NCI-H187 (cell line): ENCODE data around the gene FAM53C.
A peak's percentile ranks its signal among the peaks of the same experiment; 100 is the strongest.
"Not testable (repeated sequence)": the region's sequence is repeated elsewhere in the genome, so short reads cannot be mapped to it uniquely, and the experiment has no call there.

Experiments
- DNase-seq, 2 experiments: peaks; one replicate each; lab custom pipeline; 2025; lab: John Stamatoyannopoulos, UW

Gene FAM53C

DNA sequence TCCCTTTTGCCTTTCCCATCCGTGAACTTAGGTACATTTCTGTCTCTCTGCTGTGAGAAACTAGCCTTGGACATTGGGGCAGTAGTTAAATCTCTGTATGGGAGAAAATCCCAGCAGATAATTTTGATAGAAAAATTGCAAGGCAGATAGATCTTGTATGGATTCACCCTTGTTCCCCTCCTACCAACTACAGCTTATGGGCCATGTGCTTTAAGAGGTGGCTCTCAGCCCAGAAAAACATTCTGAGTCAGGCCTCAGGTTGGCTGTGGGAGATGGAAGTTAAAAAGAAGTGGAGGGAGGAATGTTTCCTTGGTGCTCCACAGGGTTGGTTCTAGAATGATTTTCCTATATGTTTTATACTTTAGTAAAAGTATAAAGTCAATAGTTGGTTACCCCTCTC, 13.0 kb downstream of the FAM53C start:
- DNase-seq = no peak

DNA sequence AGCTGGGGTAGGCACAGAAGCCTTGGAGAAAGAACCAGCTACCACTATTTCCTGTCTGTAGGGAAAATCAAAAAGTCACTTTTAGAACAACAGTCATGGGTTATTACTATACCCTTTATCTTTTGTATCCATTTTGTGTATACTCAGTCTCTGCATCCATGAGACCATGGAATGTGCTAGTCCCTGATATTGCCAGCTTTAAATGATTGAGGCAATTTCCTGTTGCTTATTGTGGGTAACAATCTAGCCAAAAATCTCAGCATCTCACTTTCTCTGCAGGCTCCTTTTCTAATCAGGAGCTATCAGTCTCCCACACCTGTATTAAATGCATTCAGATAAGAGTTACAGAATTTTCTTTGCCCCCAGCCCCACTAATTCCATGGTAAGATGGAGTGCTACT, 13.5 kb downstream of the FAM53C start:
- DNase-seq = no peak

DNA sequence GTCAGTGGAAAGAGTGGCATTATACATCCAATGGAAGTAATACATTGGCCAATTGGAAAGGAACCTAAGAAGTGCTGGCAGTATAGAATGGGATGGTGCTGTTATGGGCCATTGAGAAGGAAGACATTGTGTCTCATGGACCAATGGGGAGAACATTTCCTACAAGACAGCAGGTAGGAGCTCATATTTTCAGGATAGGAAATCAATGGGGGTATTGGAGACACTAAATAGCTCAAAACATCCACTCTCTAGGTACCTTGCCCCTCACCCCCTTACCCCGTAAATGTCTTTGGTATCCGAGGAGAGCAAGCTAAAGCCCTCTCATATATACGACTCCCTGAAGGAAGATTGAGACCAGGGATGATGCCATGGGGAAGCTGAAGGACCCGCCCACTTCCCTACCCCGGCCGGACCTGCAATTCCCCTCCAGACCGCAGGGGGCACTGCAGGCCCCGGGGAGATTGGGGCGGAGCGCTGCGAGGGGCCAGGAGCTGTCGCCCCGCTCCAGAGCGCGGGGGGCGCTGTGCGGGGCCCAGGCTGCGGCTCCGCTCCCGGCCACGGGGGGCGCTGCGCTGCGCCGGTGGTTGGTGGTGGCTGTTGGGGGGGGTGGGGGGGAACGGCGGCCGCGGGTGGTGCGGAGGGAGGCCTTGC, 14.1 kb downstream of the FAM53C start, which contains the start of gene KDM3B:
Gene KDM3B (plus strand): TSS at position 615 of the 651 bp plus-strand sequence. CDS start 111 bp downstream, outside the sequence.
- DNase-seq = peak; percentile 53 to 79

DNA sequence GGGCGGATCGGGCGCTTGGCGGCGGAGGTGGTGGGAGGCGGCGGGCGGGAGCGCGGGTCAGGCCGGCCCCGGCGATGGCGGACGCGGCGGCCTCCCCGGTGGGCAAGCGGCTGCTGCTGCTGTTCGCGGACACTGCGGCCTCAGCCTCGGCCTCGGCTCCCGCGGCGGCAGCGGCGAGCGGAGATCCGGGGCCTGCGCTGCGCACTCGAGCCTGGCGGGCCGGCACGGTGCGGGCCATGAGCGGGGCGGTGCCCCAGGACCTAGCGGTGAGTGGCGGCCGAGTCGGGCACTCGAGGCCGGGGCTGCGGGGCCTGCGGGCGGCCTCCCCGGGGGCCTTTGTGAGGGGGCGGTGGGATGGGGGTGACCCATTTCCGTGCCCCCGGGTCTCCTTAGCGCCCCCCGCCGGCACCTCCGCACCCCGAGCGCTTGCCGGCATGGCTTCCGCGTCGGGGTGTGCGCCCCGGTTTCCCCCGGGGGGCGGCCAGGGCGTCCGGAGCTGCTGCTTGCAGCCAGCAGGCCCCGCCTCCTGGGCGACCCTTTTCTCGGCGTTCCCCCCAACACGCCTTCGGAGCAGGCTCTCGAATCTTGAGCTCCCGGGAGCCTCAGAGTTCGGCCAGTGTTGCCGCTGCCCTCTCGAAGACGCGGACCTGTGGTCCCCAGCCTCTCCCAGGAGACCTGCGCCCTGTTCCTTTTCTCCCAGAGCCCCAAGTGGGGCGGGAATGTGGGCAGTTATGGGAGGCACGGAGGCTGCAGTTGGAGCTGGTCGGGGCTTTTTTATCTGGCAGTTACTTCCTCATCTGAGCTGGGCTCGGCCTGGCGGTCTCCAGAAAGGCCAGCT, 14.9 kb downstream of the FAM53C start:
- DNase-seq = peak; percentile 6 to 13

DNA sequence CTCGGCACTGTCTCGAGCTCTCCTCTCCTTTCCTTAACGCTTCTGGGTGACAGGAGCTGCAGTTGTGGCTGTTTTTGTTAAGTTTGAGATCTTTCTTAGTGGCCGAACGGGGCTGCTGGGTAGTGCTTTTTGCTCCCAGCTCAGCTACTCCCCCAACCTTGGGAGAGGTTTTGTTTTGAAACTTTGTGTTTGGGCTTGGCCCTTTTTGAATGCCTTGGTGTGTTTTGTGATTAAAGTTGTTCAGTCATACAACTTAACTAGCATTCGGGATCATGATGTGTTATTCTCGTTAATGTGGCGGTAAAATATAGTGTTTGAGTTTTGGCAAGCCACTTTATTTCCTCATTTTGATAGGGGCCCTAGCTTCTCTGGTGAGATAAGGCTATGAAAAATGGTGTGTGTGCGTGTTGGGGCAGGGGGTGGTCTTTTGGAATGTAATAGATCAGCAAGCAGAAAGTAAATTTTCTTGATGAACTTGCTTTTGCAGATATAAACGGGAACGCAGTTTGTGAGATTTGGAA, 15.6 kb downstream of the FAM53C start:
- no peak for DNase-seq

DNA sequence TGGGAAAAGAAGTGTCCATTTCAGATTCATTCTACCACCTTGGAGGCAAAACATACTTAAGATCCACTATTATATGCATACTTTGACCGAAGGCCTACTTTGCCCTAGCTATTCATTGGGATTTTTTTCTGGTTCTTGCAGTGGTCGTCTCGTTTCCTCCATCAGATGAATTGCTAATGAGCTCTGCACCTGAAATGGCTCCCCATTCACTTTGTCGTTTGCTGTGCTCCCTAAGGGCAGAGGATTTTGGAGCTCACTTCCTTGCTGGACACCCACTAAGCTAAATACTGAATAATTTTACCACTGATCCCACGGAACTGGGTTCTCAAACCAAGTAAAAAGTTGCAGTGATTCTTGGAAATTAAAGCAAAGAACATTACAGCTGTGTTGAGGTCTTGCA, 16.3 kb downstream of the FAM53C start:
- no peak for DNase-seq

DNA sequence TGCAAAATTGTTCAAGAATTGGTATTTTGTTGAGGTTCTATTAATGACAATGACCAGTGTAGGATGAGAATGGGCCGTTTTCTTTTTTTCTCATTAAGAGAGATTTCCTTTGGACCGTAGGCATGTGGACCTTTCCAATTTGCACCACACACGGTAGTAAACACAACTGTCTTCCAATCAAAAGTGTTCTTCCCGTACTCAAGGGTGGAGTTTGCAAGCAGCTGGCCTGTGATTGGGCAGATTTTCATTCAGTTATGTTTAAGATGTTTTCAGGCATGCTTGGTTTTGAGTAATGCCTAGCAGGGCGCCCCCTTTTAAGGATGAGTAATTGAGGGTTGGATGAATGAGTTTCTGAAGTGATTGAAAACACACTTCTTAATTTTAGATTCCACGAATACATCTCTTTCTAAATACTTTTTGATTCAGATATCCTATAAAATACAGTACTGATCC, 16.9 kb downstream of the FAM53C start:
- no peak for DNase-seq

DNA sequence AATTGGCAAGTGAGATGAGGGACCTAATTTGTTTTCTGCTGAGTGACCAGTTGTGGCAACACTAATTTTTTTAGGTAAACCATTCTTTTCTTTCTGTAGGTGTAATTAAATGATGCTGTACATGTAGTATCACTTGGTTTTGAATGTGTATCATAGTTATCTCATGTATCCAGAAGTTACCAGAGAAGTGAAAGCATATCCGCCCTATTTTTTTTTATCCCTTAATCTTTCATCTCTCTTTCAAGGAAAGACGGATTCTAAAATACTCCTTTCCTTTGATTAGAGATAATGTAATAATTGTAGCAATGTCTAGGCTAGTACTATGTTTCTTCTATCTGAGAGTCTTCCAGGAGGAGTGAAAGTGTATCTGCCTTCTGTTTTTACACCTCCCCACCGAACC, 21.6 kb downstream of the FAM53C start:
- no peak for DNase-seq

DNA sequence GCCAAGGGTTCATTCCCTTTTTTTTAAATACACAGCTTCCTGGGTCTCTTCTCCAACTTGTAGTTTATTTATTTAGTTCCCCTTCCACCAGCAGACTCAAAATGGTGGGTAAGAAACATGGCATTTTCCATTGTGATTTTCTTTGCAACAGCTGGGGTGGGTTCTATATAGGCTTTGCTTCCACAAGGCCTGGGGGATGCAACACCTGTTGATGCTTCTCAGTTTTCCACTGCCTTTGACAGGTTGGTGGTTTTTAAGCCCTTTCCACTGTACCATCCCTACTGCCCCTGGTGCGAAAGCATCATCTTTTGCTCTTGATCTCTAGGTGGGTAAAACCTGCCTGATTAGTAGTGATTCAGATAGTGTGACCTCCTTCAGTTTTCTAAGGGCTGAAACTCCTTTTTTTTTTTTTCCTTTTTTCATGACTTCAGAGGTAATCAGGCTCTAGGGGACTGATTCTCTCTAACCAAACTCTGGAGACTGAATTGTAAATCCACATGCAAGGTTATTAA, 22.9 kb downstream of the FAM53C start:
- DNase-seq = no peak

DNA sequence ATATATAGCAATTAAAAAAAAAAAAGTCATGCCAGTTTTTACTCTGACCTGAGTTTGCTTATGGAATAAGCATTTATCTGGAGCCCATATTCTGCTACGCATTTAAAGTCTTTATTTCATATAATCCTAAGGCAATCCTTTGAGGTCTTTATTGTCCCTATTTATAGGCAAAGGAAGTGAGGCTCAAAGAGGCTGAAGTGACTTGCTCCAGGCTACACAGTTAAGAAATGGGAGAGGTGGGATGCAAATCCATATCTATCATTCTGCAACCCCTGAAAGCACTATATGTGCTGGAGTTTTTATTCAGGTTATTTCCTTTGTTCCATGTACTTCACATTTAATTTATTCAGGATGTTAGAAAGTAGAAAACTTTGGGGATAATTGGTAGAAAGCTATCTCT, 26.5 kb downstream of the FAM53C start:
- no peak for DNase-seq

DNA sequence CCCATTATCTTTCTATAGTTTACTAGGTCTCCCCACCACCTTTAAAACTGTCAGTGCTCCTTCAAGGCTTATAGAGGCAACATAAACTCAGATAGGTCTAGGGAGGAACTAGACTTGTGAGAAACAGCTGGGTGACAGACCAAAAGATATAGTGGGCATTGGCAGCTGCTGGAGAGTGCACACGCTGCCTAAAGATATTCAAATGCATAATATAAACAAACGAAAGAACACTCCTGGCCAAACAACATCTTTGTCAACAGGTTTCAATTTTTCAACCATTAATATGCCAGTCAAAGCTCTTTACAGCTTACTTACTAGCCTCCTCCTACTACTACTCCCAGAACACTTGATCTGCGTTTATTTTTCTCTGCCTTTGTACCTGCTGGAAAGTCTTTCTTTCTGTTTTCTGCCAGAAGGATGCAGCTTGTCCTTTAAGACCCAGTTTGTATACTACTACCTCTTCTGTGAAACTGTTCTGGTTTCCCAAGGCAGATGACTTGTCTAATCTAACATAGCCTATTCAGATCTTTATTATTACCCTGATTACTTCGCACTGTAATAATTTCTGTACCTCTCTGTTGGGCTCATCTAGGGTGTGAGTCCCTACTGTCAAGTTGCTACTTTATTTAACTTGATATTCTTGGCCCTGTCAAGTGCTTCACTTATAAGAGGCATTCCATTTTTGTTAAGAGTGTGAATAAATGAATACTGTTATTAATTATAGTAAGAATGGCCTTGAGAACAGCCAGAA, 28.7 kb downstream of the FAM53C start:
- no peak for DNase-seq

DNA sequence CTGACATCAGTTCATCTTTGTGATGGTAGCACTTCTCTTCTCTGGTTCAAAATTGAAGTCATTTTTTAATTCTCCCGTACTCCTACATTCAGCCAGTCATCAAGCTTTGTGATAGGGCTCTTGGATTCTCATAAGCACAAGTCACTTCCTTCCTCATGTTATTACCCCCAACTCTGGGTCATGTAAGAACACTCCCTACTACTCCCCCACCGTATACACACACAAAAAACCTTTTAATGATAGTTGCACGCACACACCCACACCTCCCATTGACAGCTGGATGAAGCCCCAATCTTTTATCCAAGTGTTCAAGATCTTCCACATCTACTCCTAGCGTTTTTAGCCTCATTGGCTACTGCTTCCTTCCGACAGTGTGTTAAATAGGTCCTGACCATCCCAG, 31.2 kb downstream of the FAM53C start:
- no peak for DNase-seq

DNA sequence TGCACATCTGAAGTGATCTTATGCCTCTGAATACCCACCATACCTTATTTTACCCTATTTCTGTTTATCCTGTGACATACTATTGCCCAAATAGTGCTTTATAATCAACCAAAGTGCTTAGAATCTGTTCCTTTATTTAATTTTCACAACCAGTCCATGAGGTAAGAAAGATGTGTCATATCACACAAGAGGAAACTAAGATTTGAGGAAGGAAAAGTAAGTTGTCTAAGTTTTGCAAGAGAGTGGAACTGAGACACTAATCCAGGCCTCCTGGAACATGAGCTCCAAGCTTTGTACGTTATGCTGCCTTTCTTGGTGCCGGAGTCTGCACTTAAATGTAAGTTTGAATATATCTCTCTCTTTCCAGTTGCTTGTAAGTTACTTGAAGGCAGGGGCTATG, 31.6 kb downstream of the FAM53C start:
- DNase-seq = no peak

DNA sequence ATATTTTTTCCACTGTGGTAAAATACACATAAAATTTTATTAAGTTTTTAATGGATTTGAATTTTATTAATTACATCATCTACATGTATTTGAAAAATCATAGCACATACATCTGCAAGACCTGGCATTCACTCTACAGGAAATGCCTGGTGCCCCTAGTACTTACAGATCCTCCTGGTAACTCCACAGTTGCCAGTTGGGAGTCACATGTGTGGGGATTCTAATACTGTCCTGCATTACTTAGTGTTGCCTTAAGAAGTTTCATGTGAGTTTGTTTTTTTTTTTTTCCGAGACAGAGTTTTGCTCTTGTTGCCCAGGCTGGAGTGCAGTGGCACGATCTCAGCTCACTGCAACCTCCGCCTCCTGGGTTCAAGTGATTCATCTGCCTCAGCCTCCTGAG, 32.5 kb downstream of the FAM53C start:
- no peak for DNase-seq

DNA sequence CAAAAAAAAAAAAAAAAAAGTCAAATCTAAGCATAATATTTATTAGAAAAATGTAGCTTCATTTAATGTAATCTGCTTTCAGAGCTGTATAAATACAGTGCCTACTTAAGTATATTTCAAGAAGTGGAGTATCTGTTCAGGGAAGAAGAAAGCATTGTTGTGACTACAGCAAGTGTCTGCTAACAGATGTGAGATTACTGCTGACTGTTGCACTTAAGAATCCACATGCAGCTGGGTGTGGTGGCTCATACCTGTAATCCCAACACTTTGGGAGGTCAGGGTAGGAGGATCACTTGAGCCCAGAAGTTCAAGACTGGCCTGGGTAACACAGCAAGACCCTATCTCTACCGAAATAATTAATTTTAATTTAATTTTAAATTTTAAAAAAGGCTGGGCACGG, 33.4 kb downstream of the FAM53C start:
- no peak for DNase-seq

DNA sequence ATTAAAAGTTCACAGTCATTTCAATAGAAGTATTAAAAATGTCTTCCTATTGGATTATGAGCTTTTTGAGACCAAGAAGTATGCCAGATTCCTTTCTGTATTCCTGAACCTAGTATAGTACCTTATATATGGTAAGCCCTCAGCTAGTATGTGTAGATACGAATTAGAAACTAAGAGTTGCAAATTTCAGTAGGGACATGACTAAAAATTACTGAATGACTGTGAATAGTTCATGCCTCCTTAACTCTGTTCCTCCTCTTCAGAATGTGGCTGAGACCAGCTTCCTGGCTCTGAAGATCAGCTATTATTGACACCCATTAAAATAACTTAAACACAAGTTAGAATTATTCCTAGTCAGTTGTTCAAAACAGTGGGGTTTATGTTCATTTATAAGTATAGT, 34.2 kb downstream of the FAM53C start:
- DNase-seq = no peak

DNA sequence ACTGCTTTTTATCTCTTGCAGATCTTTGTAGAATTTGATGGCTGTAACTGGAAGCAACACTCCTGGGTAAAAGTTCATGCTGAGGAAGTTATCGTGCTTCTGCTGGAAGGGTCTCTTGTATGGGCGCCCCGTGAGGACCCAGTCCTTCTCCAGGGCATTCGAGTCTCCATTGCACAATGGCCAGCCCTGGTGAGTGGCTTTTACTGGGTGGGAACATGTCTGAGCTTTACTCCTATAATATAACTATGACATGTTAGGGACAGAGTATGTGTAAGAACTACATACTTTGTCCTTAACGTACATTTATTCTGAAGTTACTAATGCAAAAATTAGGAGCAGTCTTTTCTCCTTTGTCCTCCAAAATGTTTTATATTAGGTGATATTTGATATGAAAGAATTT, 34.6 kb downstream of the FAM53C start:
- no peak for DNase-seq

DNA sequence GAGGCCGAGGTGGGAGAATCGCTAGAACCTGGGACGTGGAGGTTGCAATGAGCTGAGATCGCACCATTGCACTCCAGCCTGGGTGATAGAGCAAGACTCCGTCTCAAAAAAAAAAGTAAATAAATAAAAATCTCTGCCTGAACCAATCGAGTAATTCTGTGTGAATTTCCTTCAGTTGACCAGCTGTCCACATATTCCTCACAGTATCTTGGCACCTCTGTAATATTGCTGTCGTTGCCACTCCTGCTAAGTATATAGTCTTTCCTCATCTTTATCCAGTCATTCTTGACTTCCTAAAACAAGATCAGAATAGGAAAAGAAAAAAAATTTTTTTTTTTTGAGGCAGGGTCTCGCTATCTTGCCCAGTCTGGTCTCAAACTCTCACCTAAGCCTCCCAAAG, 44.3 kb downstream of the FAM53C start:
- no peak for DNase-seq

DNA sequence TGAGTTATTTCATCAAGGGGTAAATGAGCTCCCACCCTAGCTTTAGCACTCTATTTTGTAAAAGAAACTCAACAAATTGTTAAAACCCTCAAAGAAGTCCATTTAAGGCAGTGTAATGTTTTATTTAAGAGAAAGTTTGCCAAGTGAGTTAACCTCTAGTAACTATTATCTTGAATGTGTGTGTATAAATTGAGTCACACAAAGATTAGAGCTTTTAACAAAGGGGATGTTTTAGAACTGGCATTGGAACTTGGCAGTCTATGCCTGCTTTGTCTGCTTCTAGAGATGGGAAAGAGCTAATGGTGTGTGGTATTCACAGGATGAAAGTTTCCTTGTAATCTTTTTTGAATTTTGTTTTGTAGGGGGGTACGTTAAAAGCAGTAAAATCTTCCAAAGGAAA, 47.6 kb downstream of the FAM53C start:
- DNase-seq = no peak

DNA sequence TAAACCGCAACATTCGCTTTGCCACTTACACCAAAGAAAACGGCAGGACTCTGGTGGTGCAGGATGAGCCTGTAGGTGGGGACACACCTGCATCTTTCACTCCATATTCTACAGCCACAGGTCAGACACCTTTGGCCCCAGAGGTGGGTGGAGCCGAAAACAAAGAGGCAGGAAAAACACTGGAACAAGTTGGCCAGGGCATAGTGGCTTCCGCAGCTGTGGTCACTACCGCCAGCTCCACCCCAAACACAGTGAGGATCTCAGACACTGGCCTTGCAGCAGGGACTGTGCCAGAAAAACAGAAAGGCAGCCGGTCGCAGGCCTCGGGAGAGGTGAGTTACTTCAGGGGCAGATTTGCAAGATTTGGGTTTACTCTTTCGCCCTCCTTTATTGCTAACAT, 48.2 kb downstream of the FAM53C start:
- DNase-seq = no peak

DNA sequence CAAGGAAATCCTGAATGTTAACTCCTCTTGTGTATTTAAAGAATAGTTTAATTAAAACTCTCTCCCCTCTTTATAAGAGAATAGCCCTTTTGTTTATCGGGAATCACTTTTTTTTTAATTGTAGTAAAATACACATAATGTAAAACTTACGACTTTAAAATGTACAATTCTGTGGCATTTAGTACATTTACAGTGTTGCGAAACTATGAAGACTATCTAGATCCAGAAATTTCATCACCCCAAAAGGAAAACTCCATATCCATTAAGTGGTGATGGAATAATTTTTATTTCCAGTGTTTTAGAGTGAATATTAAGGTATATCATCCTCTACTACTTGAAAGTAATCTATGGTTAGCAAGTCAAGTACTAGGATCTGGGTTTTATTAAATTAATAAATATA, 51.3 kb downstream of the FAM53C start:
- DNase-seq = no peak

DNA sequence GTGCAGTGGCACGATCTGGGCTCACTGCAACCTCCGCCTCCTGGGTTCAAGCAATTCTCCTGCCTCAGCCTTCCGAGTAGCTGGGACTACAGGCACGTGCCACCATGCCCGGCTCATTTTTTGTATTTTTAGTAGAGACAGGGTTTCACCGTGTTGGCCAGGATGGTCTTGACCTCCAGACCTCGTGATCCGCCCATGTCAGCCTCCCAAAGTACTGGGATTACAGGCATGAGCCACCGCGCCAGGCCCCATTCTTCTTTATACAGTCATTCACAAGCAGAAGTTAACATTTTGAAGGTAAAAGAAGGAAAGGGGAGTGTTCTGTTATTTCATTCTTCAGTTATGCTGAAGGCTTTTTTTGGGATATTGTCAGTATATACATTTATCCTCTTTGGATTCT, 51.8 kb downstream of the FAM53C start:
- DNase-seq = not testable (repeated sequence)
